ENCODE data around the gene SLC2A6.
A peak's percentile ranks its signal among the peaks of the same experiment; 100 is the strongest.

The SLC2A6 gene

GRCh38 chr9:133495327-133496293, 16.7 kb upstream of the SLC2A6 start:
- DNase-seq, result no peak

- DNase-seq, result no peak
Observed at GRCh38 chr9:133494636-133495326, 15.9 kb upstream of the SLC2A6 start.

- no peak for DNase-seq
Observed at GRCh38 chr9:133493845-133494540, 15.1 kb upstream of the SLC2A6 start.

GRCh38 chr9:133493428-133493827, 14.5 kb upstream of the SLC2A6 start:
- no peak for DNase-seq

- DNase-seq, result no peak
Observed at GRCh38 chr9:133492061-133493021, 13.4 kb upstream of the SLC2A6 start.

GRCh38 chr9:133491656-133491925, 12.7 kb upstream of the SLC2A6 start:
- no peak for DNase-seq

GRCh38 chr9:133490865-133491655, 12.2 kb upstream of the SLC2A6 start:
- DNase-seq, result no peak

- no peak for DNase-seq
Observed at GRCh38 chr9:133490201-133490681, 11.3 kb upstream of the SLC2A6 start.

- no peak for DNase-seq
Observed at GRCh38 chr9:133489253-133490190, 10.6 kb upstream of the SLC2A6 start.

- DNase-seq, result no peak
Observed at GRCh38 chr9:133488686-133489252, 9.9 kb upstream of the SLC2A6 start.

GRCh38 chr9:133487331-133487725, 8.4 kb upstream of the SLC2A6 start:
- no peak for DNase-seq

GRCh38 chr9:133485531-133486260, 6.8 kb upstream of the SLC2A6 start:
- DNase-seq, result peak; percentile 13 to 23

- DNase-seq, result no peak
Observed at GRCh38 chr9:133484671-133485437, 6.0 kb upstream of the SLC2A6 start.

- no peak for DNase-seq
Observed at GRCh38 chr9:133483611-133484010, 4.7 kb upstream of the SLC2A6 start.

- DNase-seq, result no peak
Observed at GRCh38 chr9:133477992-133478850, 678 bp downstream of the SLC2A6 start.

- DNase-seq, result no peak
Observed at GRCh38 chr9:133477461-133477860, 1.4 kb downstream of the SLC2A6 start.

- no peak for DNase-seq
Observed at GRCh38 chr9:133476941-133477340, 2.0 kb downstream of the SLC2A6 start.

All from activated CD4-positive, alpha-beta T cell treated with anti-CD3 and anti-CD28 coated beads, Interleukin-2, amount 50 U/mL, for 48 hours (primary cell).